Measurements from ENCODE around the gene CACNB2.

CACNB2 gene

GRCh38 chr10:18223898-18224297, 83.7 kb downstream of the CACNB2 start:
- Histone ChIP-seq H3K4me1 (ENCODE audit: control insufficient read depth in 1 of 2, insufficient read depth in 1 of 2, low read depth in 1 of 2, low read length in 1 of 2) (no peaks in the 10 kb centered on the region), H3K4me3 (ENCODE audit: low read depth in 1 of 2, low read length in 1 of 2) (no peak overlapping the region), H3K9me3 (no peaks in the 10 kb centered on the region), H3K36me3 (no peaks in the 10 kb centered on the region), H3K27ac (no peak overlapping the region), H3K27me3 (no peaks in the 10 kb centered on the region)
- TF ChIP-seq CTCF (IDR thresholded peaks at IDR 0.05) = no peak

GRCh38 chr10:18224626-18225445, 84.6 kb downstream of the CACNB2 start:
- Histone ChIP-seq H3K9me3 (no peaks in the 10 kb centered on the region), H3K4me3 (ENCODE audit: low read depth in 1 of 2, low read length in 1 of 2) (no peak overlapping the region), H3K36me3 (no peaks in the 10 kb centered on the region), H3K27me3 (no peaks in the 10 kb centered on the region), H3K27ac (no peak overlapping the region), H3K4me1 (ENCODE audit: control insufficient read depth in 1 of 2, insufficient read depth in 1 of 2, low read depth in 1 of 2, low read length in 1 of 2) (no peaks in the 10 kb centered on the region)
- TF ChIP-seq CTCF (IDR thresholded peaks at IDR 0.05) = no peak

- Histone ChIP-seq H3K9me3 (no peaks in the 10 kb centered on the region), H3K4me3 (ENCODE audit: low read depth in 1 of 2, low read length in 1 of 2) (no peak overlapping the region), H3K27ac (no peak overlapping the region), H3K27me3 (no peaks in the 10 kb centered on the region), H3K4me1 (ENCODE audit: control insufficient read depth in 1 of 2, insufficient read depth in 1 of 2, low read depth in 1 of 2, low read length in 1 of 2) (no peaks in the 10 kb centered on the region), H3K36me3 (no peaks in the 10 kb centered on the region)
- TF ChIP-seq CTCF (IDR thresholded peaks at IDR 0.05) = no peak
Observed at GRCh38 chr10:18226336-18226735, 86.1 kb downstream of the CACNB2 start.

GRCh38 chr10:18229826-18230225, 89.6 kb downstream of the CACNB2 start:
- Histone ChIP-seq H3K27me3 (no peaks in the 10 kb centered on the region), H3K4me3 (ENCODE audit: low read depth in 1 of 2, low read length in 1 of 2) (no peak overlapping the region), H3K9me3 (no peaks in the 10 kb centered on the region), H3K36me3 (no peaks in the 10 kb centered on the region), H3K4me1 (ENCODE audit: control insufficient read depth in 1 of 2, insufficient read depth in 1 of 2, low read depth in 1 of 2, low read length in 1 of 2) (no peaks in the 10 kb centered on the region), H3K27ac (no peak overlapping the region)
- no peak for TF ChIP-seq CTCF (IDR thresholded peaks at IDR 0.05)

GRCh38 chr10:18230794-18231193, 90.6 kb downstream of the CACNB2 start:
- TF ChIP-seq CTCF (IDR thresholded peaks at IDR 0.05) = no peak
- Histone ChIP-seq H3K4me1 (ENCODE audit: control insufficient read depth in 1 of 2, insufficient read depth in 1 of 2, low read depth in 1 of 2, low read length in 1 of 2) (no peaks in the 10 kb centered on the region), H3K27ac (no peak overlapping the region), H3K36me3 (no peaks in the 10 kb centered on the region), H3K9me3 (no peaks in the 10 kb centered on the region), H3K27me3 (no peaks in the 10 kb centered on the region), H3K4me3 (ENCODE audit: low read depth in 1 of 2, low read length in 1 of 2) (no peak overlapping the region)
